Lung (tissue), 12 donors: ENCODE data around the gene PROX2. TPM values are rescaled to one million over a fixed set of nuclear protein-coding genes. Genes with fewer than 3 reads are reported as not detected.

Source experiments
- ATAC-seq: fragments of 200-7000 bp; cut with Tn5 transposase; one replicate; pipeline ENCODE4 v1.9.1; 2020; ENCODE audit warnings: moderate number of reproducible peaks; ENCODE audit not compliant: insufficient read depth, low FRiP score
- DNase-seq, 3 donors: peaks; one replicate each; pipeline ENCODE4 v3.0.0-alpha.2; 2013 to 2017
- H3K27ac ChIP-seq, 2 donors: one replicate each; pipeline ENCODE4 v1.5.1; 2013; ENCODE audit warnings: mild to moderate bottlenecking in 2 of 2, moderate library complexity in 2 of 2, control low read depth in 1 of 2, inconsistent platforms in 1 of 2, low read depth in 1 of 2, low read length in 1 of 2
- H3K27me3 ChIP-seq, 3 donors: one replicate each; pipeline ENCODE4 v1.5.1; 2013; ENCODE audit warnings: low read length in 2 of 3; ENCODE audit not compliant: control insufficient read depth in 3 of 3, insufficient read depth in 3 of 3
- H3K36me3 ChIP-seq, 4 donors: one replicate each; pipeline ENCODE4 v1.5.1; 2013; ENCODE audit warnings: low read length in 4 of 4, mild to moderate bottlenecking in 1 of 4, moderate library complexity in 1 of 4; ENCODE audit not compliant: control insufficient read depth in 4 of 4, insufficient read depth in 4 of 4
- H3K4me1 ChIP-seq, 5 donors: one replicate each; pipeline ENCODE4 v1.5.1; 2013; ENCODE audit warnings: low read length in 5 of 5, mild to moderate bottlenecking in 2 of 5, moderate library complexity in 1 of 5; ENCODE audit not compliant: control insufficient read depth in 5 of 5, insufficient read depth in 5 of 5
- H3K4me3 ChIP-seq: one replicate; pipeline ENCODE4 v1.5.1; 2013; ENCODE audit warnings: mild to moderate bottlenecking, control low read depth, moderate library complexity
- H3K9ac ChIP-seq, 2 donors: one replicate each; pipeline ENCODE4 v1.5.1; 2013; ENCODE audit warnings: low read length in 2 of 2, control low read depth in 1 of 2; ENCODE audit not compliant: insufficient read depth in 1 of 2
- H3K9me3 ChIP-seq, 4 donors: one replicate each; pipeline ENCODE4 v1.5.1; 2013; ENCODE audit warnings: low read length in 3 of 4, mild to moderate bottlenecking in 1 of 4, moderate library complexity in 1 of 4; ENCODE audit not compliant: control insufficient read depth in 4 of 4, insufficient read depth in 3 of 4
- WGBS, 2 donors: extraction: QIAGEN DNeasy Blood & Tissue Kit; methylation state at CpG; one replicate each; pipeline ENCODE4 v1.1.7; 2013; 5-methylcytosine and 5-hydroxymethylcytosine counted together
- polyA plus RNA-seq, 2 donors: library from polyadenylated mRNA; stranded (reverse); fragments of 200-250 nt; gene quantifications; one replicate each; pipeline ENCODE4 v1.2.1, GENCODE V29; 2013
- total RNA-seq, 2 donors: library from RNA; depleted of rRNA in 1 of 2; stranded (reverse); fragments of >200 nt in 1 of 2; gene quantifications; one replicate each; pipeline ENCODE4 v1.2.1, GENCODE V29; 2014 to 2021
- TF ChIP-seq, protein P1 (sequence below): IDR thresholded peaks from 2 replicates; pipeline ENCODE4 v1.5.1; 2012; ENCODE audit warnings: mild to moderate bottlenecking; ENCODE audit errors: control extremely low read depth, extremely low read depth
- donor health status: control.
- donor health status: control.
- donor health status: Bipolar disorder and iron deficiency.
- donor health status: healthy.
- donor health status: DM: yes; HTN: yes; CAD: no.

Gene PROX2
- total and polyA plus RNA-seq, 4 donors, result 0.01 to 0.09 TPM; not detected in 2

DNA sequence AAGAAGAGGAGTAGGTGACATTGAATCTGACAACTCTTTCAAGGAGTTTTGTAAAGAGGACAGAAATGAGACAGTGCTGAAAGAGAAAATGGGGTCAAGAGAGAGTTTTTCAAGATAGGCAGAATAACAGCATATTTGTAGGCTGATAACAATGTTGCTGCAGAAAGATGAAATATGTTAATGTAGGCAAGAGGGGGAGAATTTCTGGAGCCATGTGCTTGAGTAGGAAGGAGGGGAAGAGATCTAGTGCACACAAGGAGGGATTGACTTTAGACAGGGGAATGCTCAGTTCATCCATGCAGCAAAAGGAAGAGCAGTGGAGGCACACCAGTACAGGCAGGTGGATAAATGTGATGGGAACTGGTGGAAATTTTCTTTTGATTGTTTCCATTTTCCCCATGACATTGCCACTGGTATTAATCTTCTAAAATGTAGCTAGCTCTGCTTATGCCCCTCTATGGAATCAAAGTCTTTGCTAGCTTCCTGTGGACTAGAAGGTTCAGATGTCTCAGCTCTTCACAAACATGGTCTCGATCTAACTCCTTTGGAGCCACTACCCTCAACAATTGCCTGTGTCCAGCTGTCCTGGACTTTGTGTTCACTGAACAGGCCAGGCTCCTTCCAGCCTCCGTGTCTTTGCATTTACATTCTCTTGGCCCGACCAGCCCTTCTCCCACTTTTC, 9.1 kb downstream of the PROX2 start:
- H3K9me3 ChIP-seq, result no peaks in the 10 kb centered on the region
- 75 to 82% methylated on average over 3 of the region's 3 CpGs for WGBS, 2 donors
- no peak overlapping the region for H3K4me3 ChIP-seq
- no peak overlapping the region for H3K9ac ChIP-seq
- H3K36me3 ChIP-seq, result no peaks in the 10 kb centered on the region
- TF ChIP-seq, protein P1, sequence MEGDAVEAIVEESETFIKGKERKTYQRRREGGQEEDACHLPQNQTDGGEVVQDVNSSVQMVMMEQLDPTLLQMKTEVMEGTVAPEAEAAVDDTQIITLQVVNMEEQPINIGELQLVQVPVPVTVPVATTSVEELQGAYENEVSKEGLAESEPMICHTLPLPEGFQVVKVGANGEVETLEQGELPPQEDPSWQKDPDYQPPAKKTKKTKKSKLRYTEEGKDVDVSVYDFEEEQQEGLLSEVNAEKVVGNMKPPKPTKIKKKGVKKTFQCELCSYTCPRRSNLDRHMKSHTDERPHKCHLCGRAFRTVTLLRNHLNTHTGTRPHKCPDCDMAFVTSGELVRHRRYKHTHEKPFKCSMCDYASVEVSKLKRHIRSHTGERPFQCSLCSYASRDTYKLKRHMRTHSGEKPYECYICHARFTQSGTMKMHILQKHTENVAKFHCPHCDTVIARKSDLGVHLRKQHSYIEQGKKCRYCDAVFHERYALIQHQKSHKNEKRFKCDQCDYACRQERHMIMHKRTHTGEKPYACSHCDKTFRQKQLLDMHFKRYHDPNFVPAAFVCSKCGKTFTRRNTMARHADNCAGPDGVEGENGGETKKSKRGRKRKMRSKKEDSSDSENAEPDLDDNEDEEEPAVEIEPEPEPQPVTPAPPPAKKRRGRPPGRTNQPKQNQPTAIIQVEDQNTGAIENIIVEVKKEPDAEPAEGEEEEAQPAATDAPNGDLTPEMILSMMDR, result no peak
- DNase-seq (no peak), ATAC-seq (no peak)
- H3K27me3 ChIP-seq, result no peaks in the 10 kb centered on the region
- peaks cover 0 to 1% (median 0%) of the 10 kb centered on the region in 5 donors for H3K4me1 ChIP-seq
- H3K27ac ChIP-seq, result no peak overlapping the region

DNA sequence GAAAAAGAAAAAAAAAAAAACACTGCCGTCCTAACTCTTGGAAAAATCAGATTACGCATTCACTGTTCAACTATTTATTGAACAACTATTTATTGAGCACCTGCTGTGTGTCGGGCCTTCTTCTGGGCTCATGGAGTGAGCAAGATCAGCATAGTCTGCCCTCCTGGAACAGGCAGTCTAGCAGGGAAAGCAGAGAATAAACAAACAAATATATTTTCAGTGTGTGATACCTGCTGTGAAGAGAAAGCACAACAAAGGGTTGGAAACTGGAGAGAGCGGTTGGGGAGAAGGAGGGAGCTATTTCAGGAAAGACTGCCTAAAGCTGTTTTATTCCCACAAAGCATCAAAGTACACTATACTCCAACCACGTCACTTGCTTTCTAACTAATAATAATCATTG, 10.8 kb downstream of the PROX2 start:
- TF ChIP-seq, protein P1, result no peak
- Histone ChIP-seq H3K9ac (no peak overlapping the region), H3K4me1 (peaks cover 0 to 1% (median 0%) of the 10 kb centered on the region in 5 donors), H3K27ac (no peak overlapping the region), H3K36me3 (no peaks in the 10 kb centered on the region), H3K9me3 (no peaks in the 10 kb centered on the region), H3K4me3 (no peak overlapping the region), H3K27me3 (no peaks in the 10 kb centered on the region)
- DNase-seq, result no peak
- no peak for ATAC-seq
- WGBS, 2 donors, result 95 to 96% methylated on average over 5 of the region's 5 CpGs

DNA sequence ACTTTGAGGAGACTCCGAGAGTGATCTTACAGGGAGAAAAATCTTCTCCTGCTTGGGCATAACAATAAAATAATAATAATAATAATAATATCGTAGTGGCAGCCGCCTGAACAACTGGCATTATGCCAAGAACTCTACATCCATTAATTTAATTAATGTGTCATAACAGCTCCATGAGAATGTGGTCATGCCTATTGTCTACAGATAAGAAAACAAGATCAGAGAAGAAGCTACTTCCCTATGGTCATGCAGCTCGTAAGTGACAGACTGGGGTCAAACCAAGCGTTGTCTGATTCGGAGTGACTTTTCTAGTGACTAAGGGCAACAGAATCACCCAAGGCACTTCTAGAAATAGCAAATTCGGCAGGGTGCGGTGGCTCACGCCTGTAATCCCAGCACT, 11.7 kb downstream of the PROX2 start:
- no peak for DNase-seq
- Histone ChIP-seq H3K27ac (no peak overlapping the region), H3K9ac (no peak overlapping the region), H3K36me3 (no peaks in the 10 kb centered on the region), H3K27me3 (no peaks in the 10 kb centered on the region), H3K9me3 (no peaks in the 10 kb centered on the region), H3K4me1 (peaks cover 0 to 1% (median 0%) of the 10 kb centered on the region in 5 donors), H3K4me3 (no peak overlapping the region)
- TF ChIP-seq, protein P1, result no peak
- ATAC-seq, result no peak
- WGBS, 2 donors, result 67 to 79% methylated on average over 9 of the region's 9 CpGs

DNA sequence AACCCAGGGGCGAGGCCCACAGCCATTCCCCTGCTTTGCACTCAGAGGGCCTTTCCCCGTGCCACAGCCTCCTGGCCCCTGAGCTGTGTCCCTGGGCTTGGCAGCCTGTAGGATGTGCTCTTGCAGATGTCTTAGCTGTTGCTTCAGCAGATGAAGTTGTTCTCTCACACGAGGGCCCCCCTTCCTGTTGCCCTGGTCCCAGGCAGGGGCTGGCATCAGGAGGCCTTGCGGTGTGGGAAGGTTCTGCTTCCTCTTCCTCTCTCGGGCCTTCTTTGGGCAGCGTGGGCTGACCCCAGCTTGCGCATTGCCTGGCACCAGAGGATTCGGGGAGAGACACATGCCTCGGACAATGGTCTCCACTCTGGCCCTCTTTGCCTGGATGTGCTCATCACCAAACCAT, 12.7 kb downstream of the PROX2 start:
- 38 to 66% methylated on average over 9 of the region's 9 CpGs for WGBS, 2 donors
- Histone ChIP-seq H3K9ac (no peak overlapping the region), H3K27me3 (no peaks in the 10 kb centered on the region), H3K4me3 (no peak overlapping the region), H3K36me3 (no peaks in the 10 kb centered on the region), H3K9me3 (no peaks in the 10 kb centered on the region), H3K27ac (no peak overlapping the region), H3K4me1 (peaks cover 0 to 1% (median 0%) of the 10 kb centered on the region in 5 donors)
- TF ChIP-seq, protein P1, result no peak
- ATAC-seq, result no peak
- no peak for DNase-seq
